HEK293 (cell line): ENCODE results near the gene SP4.

Experiments
- FEZF1 ChIP-seq: fragments of 450-650 bp; formaldehyde crosslinking; IDR thresholded peaks from 2 replicates; pipeline ENCODE4 v1.5.1; 2016; ENCODE audit warnings: missing biosample characterization, missing genetic modification characterization
- MZF1 ChIP-seq: fragments of 450-650 bp; formaldehyde crosslinking; IDR thresholded peaks from 2 replicates; pipeline ENCODE4 v1.5.1; 2017; ENCODE audit warnings: missing biosample characterization, missing genetic modification characterization, borderline replicate concordance
- PBX3 ChIP-seq: sonication (generic); formaldehyde crosslinking; IDR thresholded peaks from 2 replicates; pipeline ENCODE4 v1.8.1; 2022; ENCODE audit warnings: mild to moderate bottlenecking, moderate library complexity, missing genetic modification reagents
- PRDM1 ChIP-seq: fragments of 450-650 bp; formaldehyde crosslinking; IDR thresholded peaks from 2 replicates; pipeline ENCODE4; 2016; ENCODE audit warnings: missing biosample characterization, missing genetic modification characterization
- PRDM6 ChIP-seq: fragments of 450-650 bp; formaldehyde crosslinking; IDR thresholded peaks from 2 replicates; pipeline ENCODE4 v1.5.1; 2017; ENCODE audit warnings: missing biosample characterization, missing genetic modification characterization
- SCRT1 ChIP-seq: fragments of 450-650 bp; formaldehyde crosslinking; IDR thresholded peaks from 2 replicates; pipeline ENCODE4 v1.5.1; 2016; ENCODE audit warnings: missing biosample characterization, missing genetic modification characterization, borderline replicate concordance
- SP2 ChIP-seq: fragments of 450-650 bp; formaldehyde crosslinking; IDR thresholded peaks from 2 replicates; pipeline ENCODE4 v1.5.1; 2016; ENCODE audit warnings: missing biosample characterization, missing genetic modification characterization
- SP3 ChIP-seq: fragments of 450-650 bp; formaldehyde crosslinking; IDR thresholded peaks from 2 replicates; pipeline ENCODE4 v1.5.1; 2016; ENCODE audit warnings: missing biosample characterization, missing genetic modification characterization
- ZBTB20 ChIP-seq: fragments of 450-650 bp; formaldehyde crosslinking; IDR thresholded peaks from 2 replicates; pipeline ENCODE4 v1.5.1; 2016; ENCODE audit warnings: missing biosample characterization, missing genetic modification characterization
- ZBTB21 ChIP-seq: fragments of 450-650 bp; formaldehyde crosslinking; IDR thresholded peaks from 2 replicates; pipeline ENCODE4 v1.5.1; 2017; ENCODE audit warnings: missing biosample characterization, missing genetic modification characterization
- ZBTB8A ChIP-seq: fragments of 450-650 bp; formaldehyde crosslinking; IDR thresholded peaks from 2 replicates; pipeline ENCODE4 v1.5.1; 2016; ENCODE audit warnings: missing biosample characterization, missing genetic modification characterization
- ZNF169 ChIP-seq: fragments of 450-650 bp; formaldehyde crosslinking; IDR thresholded peaks from 2 replicates; pipeline ENCODE4 v1.5.1; 2016; ENCODE audit warnings: missing biosample characterization, missing genetic modification characterization
- ZNF174 ChIP-seq: fragments of 450-650 bp; formaldehyde crosslinking; IDR thresholded peaks from 2 replicates; pipeline ENCODE4 v1.5.0; 2017; ENCODE audit warnings: missing biosample characterization, mild to moderate bottlenecking, missing genetic modification characterization
- ZNF223 ChIP-seq: fragments of 450-650 bp; formaldehyde crosslinking; IDR thresholded peaks from 2 replicates; pipeline ENCODE4 v1.5.1; 2016; ENCODE audit warnings: missing biosample characterization, missing genetic modification characterization
- ZNF23 ChIP-seq: fragments of 450-650 bp; formaldehyde crosslinking; IDR thresholded peaks from 2 replicates; pipeline ENCODE4 v1.5.1; 2016; ENCODE audit warnings: missing biosample characterization, missing genetic modification characterization, borderline replicate concordance
- ZNF280D ChIP-seq: fragments of 450-650 bp; formaldehyde crosslinking; IDR thresholded peaks from 2 replicates; pipeline ENCODE4 v1.5.1; 2016; ENCODE audit warnings: missing biosample characterization, missing genetic modification characterization
- ZNF626 ChIP-seq: fragments of 450-650 bp; sonication (Bioruptor Pico); formaldehyde crosslinking; IDR thresholded peaks from 2 replicates; pipeline ENCODE4 v1.5.1; 2018; ENCODE audit warnings: missing biosample characterization, missing genetic modification characterization, inconsistent platforms
- ZNF670 ChIP-seq: fragments of 450-650 bp; formaldehyde crosslinking; IDR thresholded peaks from 2 replicates; pipeline ENCODE4 v1.5.1; 2016; ENCODE audit warnings: missing biosample characterization, missing genetic modification characterization, low read depth
- ZNF792 ChIP-seq: fragments of 450-650 bp; formaldehyde crosslinking; IDR thresholded peaks from 2 replicates; pipeline ENCODE4 v1.5.1; 2016; ENCODE audit warnings: missing biosample characterization, missing genetic modification characterization
- ZSCAN23 ChIP-seq: fragments of 450-650 bp; formaldehyde crosslinking; IDR thresholded peaks from 2 replicates; pipeline ENCODE4 v1.5.1; 2016; ENCODE audit warnings: missing biosample characterization, missing genetic modification characterization
- TF ChIP-seq, protein P1 (sequence below): fragments of 450-650 bp; formaldehyde crosslinking; IDR thresholded peaks from 2 replicates; pipeline ENCODE4 v1.5.1; 2016; ENCODE audit warnings: missing biosample characterization, missing genetic modification characterization
- TF ChIP-seq, protein P2 (sequence below): fragments of 450-650 bp; formaldehyde crosslinking; IDR thresholded peaks from 2 replicates; pipeline ENCODE4 v1.5.1; 2016; ENCODE audit warnings: missing biosample characterization, missing genetic modification characterization, low read depth
- TF ChIP-seq, protein P3 (sequence below): fragments of 450-650 bp; formaldehyde crosslinking; IDR thresholded peaks from 2 replicates; pipeline ENCODE4 v1.5.1; 2017; ENCODE audit warnings: missing biosample characterization, missing genetic modification characterization
- TF ChIP-seq, protein P4 (sequence below): fragments of 450-650 bp; formaldehyde crosslinking; IDR thresholded peaks from 2 replicates; pipeline ENCODE4 v1.5.1; 2016; ENCODE audit warnings: missing biosample characterization, missing genetic modification characterization
- TF ChIP-seq, protein P5 (sequence below): fragments of 450-650 bp; formaldehyde crosslinking; IDR thresholded peaks from 2 replicates; pipeline ENCODE4 v1.5.1; 2016; ENCODE audit warnings: missing biosample characterization, missing genetic modification characterization

The SP4 gene

DNA sequence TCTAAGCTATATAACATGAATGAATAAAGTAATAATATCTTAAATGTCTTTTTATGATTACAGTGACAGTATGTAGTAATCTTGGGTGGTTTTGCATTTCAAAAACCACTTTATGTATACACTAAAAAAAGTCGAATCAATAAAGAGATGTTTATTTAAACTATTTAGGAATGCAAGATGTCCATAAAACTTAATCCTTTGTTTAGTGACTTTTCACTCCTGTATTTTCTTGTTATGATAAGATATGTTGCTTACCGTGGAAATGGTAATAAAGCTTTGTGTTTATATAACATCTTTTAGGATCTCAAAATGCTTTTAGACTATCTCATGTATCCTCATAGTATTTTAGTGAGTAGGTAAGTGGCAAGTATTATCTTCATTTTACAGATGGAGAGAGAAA lies 48.5 kb downstream of the SP4 start (continued):
- TF ChIP-seq ZBTB8A (no peak), ZNF280D (tag by site-specific recombination) (no peak), ZBTB20 (no peak), ZNF670 (tag by site-specific recombination) (no peak), MZF1 (tag by site-specific recombination) (no peak), ZNF626 (tag by site-specific recombination) (no peak), ZNF23 (tag by site-specific recombination) (no peak), SCRT1 (tag by site-specific recombination) (no peak), ZBTB21 (no peak), PRDM1 (tag by site-specific recombination) (no peak), SP3 (tag by site-specific recombination) (no peak), FEZF1 (peak; percentile 93), ZNF223 (tag by site-specific recombination) (no peak), ZNF174 (no peak), SP2 (tag by site-specific recombination) (no peak), ZNF792 (tag by site-specific recombination) (no peak), ZNF169 (tag by site-specific recombination) (no peak), ZSCAN23 (tag by site-specific recombination) (no peak), PBX3 (no peak), PRDM6 (tag by site-specific recombination) (peak; percentile 90)
- TF ChIP-seq, protein P1, sequence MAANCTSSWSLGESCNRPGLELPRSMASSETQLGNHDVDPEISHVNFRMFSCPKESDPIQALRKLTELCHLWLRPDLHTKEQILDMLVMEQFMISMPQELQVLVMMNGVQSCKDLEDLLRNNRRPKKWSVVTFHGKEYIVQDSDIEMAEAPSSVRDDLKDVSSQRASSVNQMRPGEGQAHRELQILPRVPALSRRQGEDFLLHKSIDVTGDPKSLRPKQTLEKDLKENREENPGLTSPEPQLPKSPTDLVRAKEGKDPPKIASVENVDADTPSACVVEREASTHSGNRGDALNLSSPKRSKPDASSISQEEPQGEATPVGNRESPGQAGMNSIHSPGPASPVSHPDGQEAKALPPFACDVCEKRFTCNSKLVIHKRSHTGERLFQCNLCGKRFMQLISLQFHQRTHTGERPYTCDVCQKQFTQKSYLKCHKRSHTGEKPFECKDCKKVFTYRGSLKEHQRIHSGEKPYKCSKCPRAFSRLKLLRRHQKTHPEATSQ (tag by site-specific recombination): no peak
- TF ChIP-seq, protein P2, sequence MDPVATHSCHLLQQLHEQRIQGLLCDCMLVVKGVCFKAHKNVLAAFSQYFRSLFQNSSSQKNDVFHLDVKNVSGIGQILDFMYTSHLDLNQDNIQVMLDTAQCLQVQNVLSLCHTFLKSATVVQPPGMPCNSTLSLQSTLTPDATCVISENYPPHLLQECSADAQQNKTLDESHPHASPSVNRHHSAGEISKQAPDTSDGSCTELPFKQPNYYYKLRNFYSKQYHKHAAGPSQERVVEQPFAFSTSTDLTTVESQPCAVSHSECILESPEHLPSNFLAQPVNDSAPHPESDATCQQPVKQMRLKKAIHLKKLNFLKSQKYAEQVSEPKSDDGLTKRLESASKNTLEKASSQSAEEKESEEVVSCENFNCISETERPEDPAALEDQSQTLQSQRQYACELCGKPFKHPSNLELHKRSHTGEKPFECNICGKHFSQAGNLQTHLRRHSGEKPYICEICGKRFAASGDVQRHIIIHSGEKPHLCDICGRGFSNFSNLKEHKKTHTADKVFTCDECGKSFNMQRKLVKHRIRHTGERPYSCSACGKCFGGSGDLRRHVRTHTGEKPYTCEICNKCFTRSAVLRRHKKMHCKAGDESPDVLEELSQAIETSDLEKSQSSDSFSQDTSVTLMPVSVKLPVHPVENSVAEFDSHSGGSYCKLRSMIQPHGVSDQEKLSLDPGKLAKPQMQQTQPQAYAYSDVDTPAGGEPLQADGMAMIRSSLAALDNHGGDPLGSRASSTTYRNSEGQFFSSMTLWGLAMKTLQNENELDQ (tag by site-specific recombination): no peak
- TF ChIP-seq, protein P3, sequence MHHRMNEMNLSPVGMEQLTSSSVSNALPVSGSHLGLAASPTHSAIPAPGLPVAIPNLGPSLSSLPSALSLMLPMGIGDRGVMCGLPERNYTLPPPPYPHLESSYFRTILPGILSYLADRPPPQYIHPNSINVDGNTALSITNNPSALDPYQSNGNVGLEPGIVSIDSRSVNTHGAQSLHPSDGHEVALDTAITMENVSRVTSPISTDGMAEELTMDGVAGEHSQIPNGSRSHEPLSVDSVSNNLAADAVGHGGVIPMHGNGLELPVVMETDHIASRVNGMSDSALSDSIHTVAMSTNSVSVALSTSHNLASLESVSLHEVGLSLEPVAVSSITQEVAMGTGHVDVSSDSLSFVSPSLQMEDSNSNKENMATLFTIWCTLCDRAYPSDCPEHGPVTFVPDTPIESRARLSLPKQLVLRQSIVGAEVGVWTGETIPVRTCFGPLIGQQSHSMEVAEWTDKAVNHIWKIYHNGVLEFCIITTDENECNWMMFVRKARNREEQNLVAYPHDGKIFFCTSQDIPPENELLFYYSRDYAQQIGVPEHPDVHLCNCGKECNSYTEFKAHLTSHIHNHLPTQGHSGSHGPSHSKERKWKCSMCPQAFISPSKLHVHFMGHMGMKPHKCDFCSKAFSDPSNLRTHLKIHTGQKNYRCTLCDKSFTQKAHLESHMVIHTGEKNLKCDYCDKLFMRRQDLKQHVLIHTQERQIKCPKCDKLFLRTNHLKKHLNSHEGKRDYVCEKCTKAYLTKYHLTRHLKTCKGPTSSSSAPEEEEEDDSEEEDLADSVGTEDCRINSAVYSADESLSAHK: peak; percentile 67; the same call in 1 of the 2 replicates
- TF ChIP-seq, protein P4, sequence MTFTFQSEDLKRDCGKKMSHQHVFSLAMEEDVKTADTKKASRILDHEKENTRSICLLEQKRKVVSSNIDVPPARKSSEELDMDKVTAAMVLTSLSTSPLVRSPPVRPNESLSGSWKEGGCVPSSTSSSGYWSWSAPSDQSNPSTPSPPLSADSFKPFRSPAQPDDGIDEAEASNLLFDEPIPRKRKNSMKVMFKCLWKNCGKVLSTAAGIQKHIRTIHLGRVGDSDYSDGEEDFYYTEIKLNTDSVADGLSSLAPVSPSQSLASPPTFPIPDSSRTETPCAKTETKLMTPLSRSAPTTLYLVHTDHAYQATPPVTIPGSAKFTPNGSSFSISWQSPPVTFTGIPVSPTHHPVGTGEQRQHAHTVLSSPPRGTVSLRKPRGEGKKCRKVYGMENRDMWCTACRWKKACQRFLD: no peak
- TF ChIP-seq, protein P5, sequence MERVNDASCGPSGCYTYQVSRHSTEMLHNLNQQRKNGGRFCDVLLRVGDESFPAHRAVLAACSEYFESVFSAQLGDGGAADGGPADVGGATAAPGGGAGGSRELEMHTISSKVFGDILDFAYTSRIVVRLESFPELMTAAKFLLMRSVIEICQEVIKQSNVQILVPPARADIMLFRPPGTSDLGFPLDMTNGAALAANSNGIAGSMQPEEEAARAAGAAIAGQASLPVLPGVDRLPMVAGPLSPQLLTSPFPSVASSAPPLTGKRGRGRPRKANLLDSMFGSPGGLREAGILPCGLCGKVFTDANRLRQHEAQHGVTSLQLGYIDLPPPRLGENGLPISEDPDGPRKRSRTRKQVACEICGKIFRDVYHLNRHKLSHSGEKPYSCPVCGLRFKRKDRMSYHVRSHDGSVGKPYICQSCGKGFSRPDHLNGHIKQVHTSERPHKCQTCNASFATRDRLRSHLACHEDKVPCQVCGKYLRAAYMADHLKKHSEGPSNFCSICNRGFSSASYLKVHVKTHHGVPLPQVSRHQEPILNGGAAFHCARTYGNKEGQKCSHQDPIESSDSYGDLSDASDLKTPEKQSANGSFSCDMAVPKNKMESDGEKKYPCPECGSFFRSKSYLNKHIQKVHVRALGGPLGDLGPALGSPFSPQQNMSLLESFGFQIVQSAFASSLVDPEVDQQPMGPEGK (tag by site-specific recombination): no peak
